Cardiac fibroblast (primary cell): Measurements from ENCODE around the gene PYHIN1.
A peak's percentile ranks its signal among the peaks of the same experiment; 100 is the strongest.
"Not testable (repeated sequence)": the region's sequence is repeated elsewhere in the genome, so short reads cannot be mapped to it uniquely, and the experiment has no call there.

Experiments used
- DNase-seq, 2 donors: peaks; one replicate each; pipeline versions ENCODE4 v3.0.0 to v3.0.0-alpha.2; 2010; ENCODE audit warnings: low read depth in 2 of 2
- H3K4me3 ChIP-seq, 2 donors: replicated peaks in 1 of 2; 1 replicate in 1 of 2; 2 replicates in 1 of 2; pipeline ENCODE4 v1.5.1; 2011; ENCODE audit warnings: low read depth in 2 of 2, low read length in 2 of 2, mild to moderate bottlenecking in 2 of 2, moderate library complexity in 1 of 2
- CTCF ChIP-seq: IDR thresholded peaks from one replicate; pipeline ENCODE4 v1.5.1; 2011; ENCODE audit warnings: low read depth, mild to moderate bottlenecking, low read length, inconsistent platforms

The PYHIN1 gene

GRCh38 chr1:159000625-159001024 lies 69.3 kb downstream of the PYHIN1 start:
- no peak for TF ChIP-seq CTCF
- peak overlapping the region; percentile 54 to 61 for H3K4me3 ChIP-seq
- DNase-seq: peak; percentile 95 to 97

GRCh38 chr1:159005161-159005560 lies 73.8 kb downstream of the PYHIN1 start:
- no peak overlapping the region for H3K4me3 ChIP-seq
- peak in 1 of 2 donors; percentile 32 for DNase-seq
- no peak for TF ChIP-seq CTCF

- no peak for TF ChIP-seq CTCF
- peak in 1 of 2 donors; percentile 93 for DNase-seq
- peak overlapping the region in 1 of 2 donors; percentile 18 for H3K4me3 ChIP-seq
Measured at GRCh38 chr1:159005676-159006075, 74.3 kb downstream of the PYHIN1 start.

- peak overlapping the region in 1 of 2 donors; percentile 18 for H3K4me3 ChIP-seq
- DNase-seq: not testable (repeated sequence)
Measured at GRCh38 chr1:159006210-159006807, 75.0 kb downstream of the PYHIN1 start.

GRCh38 chr1:159007726-159008125 lies 76.4 kb downstream of the PYHIN1 start:
- no peak for TF ChIP-seq CTCF
- H3K4me3 ChIP-seq: no peak overlapping the region
- DNase-seq: no peak

- H3K4me3 ChIP-seq: no peak overlapping the region
- no peak for TF ChIP-seq CTCF
- DNase-seq: peak; percentile 28 to 44
Measured at GRCh38 chr1:159008744-159009188, 77.4 kb downstream of the PYHIN1 start.

GRCh38 chr1:159009287-159009686 lies 77.9 kb downstream of the PYHIN1 start:
- DNase-seq: no peak
- TF ChIP-seq CTCF: no peak
- peak overlapping the region; percentile 55 to 68 for H3K4me3 ChIP-seq
